Stimulated activated naive CD4-positive, alpha-beta T cell (primary cell): ENCODE results near the gene STAT3.
"Not testable (repeated sequence)": the region's sequence is repeated elsewhere in the genome, so short reads cannot be mapped to it uniquely, and the experiment has no call there.

Experiments used
- DNase-seq, 6 experiments: peaks; one replicate each; lab custom pipeline; 2025; lab: John Stamatoyannopoulos, UW

Gene STAT3

GRCh38 chr17:42409523-42410318 lies 21.5 kb upstream of the STAT3 start:
- DNase-seq, result no peak

- no peak for DNase-seq
These were observed 19.8 kb upstream of the STAT3 start for GRCh38 chr17:42408061-42408460.

- DNase-seq, result peak; percentile 18 to 60 (median 42)
These were observed 19.1 kb upstream of the STAT3 start for GRCh38 chr17:42407289-42407836.

GRCh38 chr17:42406615-42407288 lies 18.5 kb upstream of the STAT3 start:
- no peak for DNase-seq

GRCh38 chr17:42405963-42406495 lies 17.8 kb upstream of the STAT3 start:
- peak; percentile 65 to 83 (median 77) for DNase-seq

GRCh38 chr17:42405076-42405475 lies 16.8 kb upstream of the STAT3 start:
- DNase-seq, result no peak

- DNase-seq, result no peak
These were observed 16.2 kb upstream of the STAT3 start for GRCh38 chr17:42404326-42405055.

GRCh38 chr17:42403150-42403549 lies 14.9 kb upstream of the STAT3 start:
- DNase-seq, result peak in 1 of 6 experiments; percentile 15

GRCh38 chr17:42402117-42402516 lies 13.9 kb upstream of the STAT3 start:
- DNase-seq, result no peak

GRCh38 chr17:42400844-42401375 lies 12.7 kb upstream of the STAT3 start:
- DNase-seq, result not testable (repeated sequence)

- DNase-seq, result peak in 1 of 6 experiments; percentile 4
These were observed 12.0 kb upstream of the STAT3 start for GRCh38 chr17:42399948-42400843.

GRCh38 chr17:42399121-42399520 lies 10.9 kb upstream of the STAT3 start:
- no peak for DNase-seq

GRCh38 chr17:42395601-42396000 lies 7.4 kb upstream of the STAT3 start:
- not testable (repeated sequence) for DNase-seq

- no peak for DNase-seq
These were observed 6.6 kb upstream of the STAT3 start for GRCh38 chr17:42394838-42395237.

GRCh38 chr17:42392692-42393415 lies 4.6 kb upstream of the STAT3 start:
- DNase-seq, result no peak

- DNase-seq, result not testable (repeated sequence)
These were observed 3.2 kb upstream of the STAT3 start for GRCh38 chr17:42391439-42391838.

- DNase-seq, result no peak
These were observed 1.7 kb upstream of the STAT3 start for GRCh38 chr17:42389899-42390298.

- DNase-seq, result no peak
These were observed 834 bp upstream of the STAT3 start for GRCh38 chr17:42389135-42389417.

GRCh38 chr17:42387661-42388380 lies 421 bp downstream of the STAT3 start:
- peak; percentile 24 to 66 (median 46) for DNase-seq
